GM23248 (cell line): ENCODE measurements around the gene ERVH48-1. TPM values are rescaled to one million over a fixed set of nuclear protein-coding genes. Genes with fewer than 3 reads are reported as not detected.

Experiments
- DNase-seq: peaks from one replicate; pipeline ENCODE4 v3.0.0-alpha.2; 2015
- H2AFZ ChIP-seq: fragments of 200-600 bp; sonication (generic); 2 replicates; pipeline ENCODE4 v1.6.1; 2016; ENCODE audit warnings: antibody characterized with exemption
- H3F3A ChIP-seq: fragments of 200-600 bp; sonication (generic); 2 replicates; pipeline ENCODE4 v1.6.1; 2016; ENCODE audit warnings: mild to moderate bottlenecking, antibody characterized with exemption, mixed run types; ENCODE audit not compliant: insufficient read depth
- H3K27ac ChIP-seq: fragments of 200-600 bp; sonication (generic); 2 replicates; pipeline ENCODE4 v1.5.1; 2016; ENCODE audit warnings: mild to moderate bottlenecking
- H3K27me3 ChIP-seq: fragments of 200-600 bp; sonication (generic); replicated peaks from 2 replicates; pipeline ENCODE4 v1.6.1; 2016; ENCODE audit warnings: mild to moderate bottlenecking; ENCODE audit not compliant: insufficient read depth
- H3K36me3 ChIP-seq: fragments of 200-600 bp; sonication (generic); 2 replicates; pipeline ENCODE4 v1.6.1; 2016; ENCODE audit warnings: low read depth, mild to moderate bottlenecking
- H3K4me1 ChIP-seq: fragments of 200-600 bp; sonication (generic); 2 replicates; pipeline ENCODE4 v1.6.1; 2016; ENCODE audit warnings: mild to moderate bottlenecking; ENCODE audit not compliant: insufficient read depth
- H3K4me2 ChIP-seq: fragments of 200-600 bp; sonication (generic); one replicate; pipeline ENCODE4 v1.6.1; 2016; ENCODE audit warnings: mild to moderate bottlenecking; ENCODE audit not compliant: unreplicated experiment
- H3K4me3 ChIP-seq: fragments of 200-600 bp; sonication (generic); 2 replicates; pipeline ENCODE4 v1.5.1; 2016; ENCODE audit warnings: mild to moderate bottlenecking
- H3K79me2 ChIP-seq: fragments of 200-600 bp; sonication (generic); 2 replicates; pipeline ENCODE4 v1.6.1; 2016; ENCODE audit warnings: mild to moderate bottlenecking; ENCODE audit not compliant: insufficient read depth
- H3K9ac ChIP-seq: fragments of 200-600 bp; sonication (generic); 2 replicates; pipeline ENCODE4 v1.6.1; 2016; ENCODE audit warnings: mild to moderate bottlenecking
- H3K9me2 ChIP-seq: fragments of 200-600 bp; sonication (generic); 2 replicates; pipeline ENCODE4 v1.6.1; 2016; ENCODE audit warnings: mixed run types, mild to moderate bottlenecking, moderate library complexity; ENCODE audit not compliant: insufficient read depth
- H3K9me3 ChIP-seq: fragments of 200-600 bp; sonication (generic); one replicate; pipeline ENCODE4 v1.6.1; 2017; ENCODE audit warnings: low read depth
- H4K20me1 ChIP-seq: fragments of 200-600 bp; sonication (generic); 2 replicates; pipeline ENCODE4 v1.6.0; 2016; ENCODE audit not compliant: insufficient read depth
- EZH2 ChIP-seq: fragments of 200-600 bp; sonication (generic); IDR thresholded peaks from 2 replicates; pipeline ENCODE4 v1.6.1; 2018; ENCODE audit warnings: antibody characterized with exemption, mild to moderate bottlenecking; ENCODE audit not compliant: insufficient read depth, poor library complexity, severe bottlenecking
- EZH2phosphoT487 ChIP-seq: fragments of 200-600 bp; sonication (generic); IDR thresholded peaks from 2 replicates; pipeline ENCODE4 v1.6.1; 2018; ENCODE audit warnings: antibody characterized with exemption, moderate library complexity, mild to moderate bottlenecking, low read depth; ENCODE audit not compliant: insufficient read depth
- WGBS, 2 experiments: methylation state at CpG; one replicate each; pipeline ENCODE4 v1.1.6; 2015 to 2017; ENCODE audit warnings: low lambda C conversion rate in 2 of 2, low coverage in 1 of 2; ENCODE audit errors: missing lambda C conversion rate in 2 of 2; 5-methylcytosine and 5-hydroxymethylcytosine counted together
- in situ Hi-C: fragments of 300-500 bp; cut with MboI; formaldehyde crosslinking; loops from 2 replicates; pipeline ENCODE4 v1.15.0; 2020
- polyA plus RNA-seq: library from polyadenylated mRNA; unstranded; fragments of >200 nt; fragmentation: Nextera tagmentation; extraction: Ambion mirVana; gene quantifications from 2 replicates; pipeline ENCODE4 v1.2.1, GENCODE V29; 2016
- total RNA-seq: library from RNA; depleted of rRNA; stranded (reverse); fragments of >200 nt; shearing (Covaris generic); gene quantifications from 2 replicates; pipeline ENCODE4 v1.2.3, GENCODE V29; 2014; rRNA removed

Gene ERVH48-1
- not detected in 2 replicates for total RNA-seq
- not detected in 2 replicates for polyA plus RNA-seq

GRCh38 chr21:42925114-42925926 lies at the start of gene ERVH48-1:
TSS of gene ERVH48-1 (minus strand) at chr21:42925630. CDS start at chr21:42919006, 6,624 bp downstream.
- Histone ChIP-seq H3K9me3 (no peaks in the 10 kb centered on the region), H3K4me1 (no peaks in the 10 kb centered on the region), H3K9me2 (no peaks in the 10 kb centered on the region), H3K27ac (no peak within 1 kb of the TSS), H3K27me3 (no peaks in the 10 kb centered on the region), H3K79me2 (no peaks in the 10 kb centered on the region), H2AFZ (peak within 1 kb of the TSS; percentile 89; the same call in 1 of the 2 replicates), H3K4me2 (no peak within 1 kb of the TSS), H4K20me1 (no peaks in the 10 kb centered on the region), H3K36me3 (no peaks in the 10 kb centered on the region), H3F3A (no peaks in the 10 kb centered on the region), H3K9ac (no peak within 1 kb of the TSS), H3K4me3 (no peak within 1 kb of the TSS)
- no peak for TF ChIP-seq EZH2phosphoT487
- TF ChIP-seq EZH2: no peak
- 87 to 89% methylated on average over 29 of the region's 29 CpGs for WGBS, 2 experiments
- DNase-seq: no peak
- in situ Hi-C loops: no loop called here

- Histone ChIP-seq H3K9ac (peak within 1 kb of the TSS; percentile 91), H3K4me1 (peaks cover 8% of the 10 kb centered on the region; the same call in 1 of the 2 replicates), H3K27ac (peak within 1 kb of the TSS; percentile 84), H3K4me2 (peak within 1 kb of the TSS; percentile 97), H2AFZ (peak within 1 kb of the TSS; percentile 98), H3K79me2 (peaks cover 40% of the 10 kb centered on the region), H3K27me3 (no peaks in the 10 kb centered on the region), H3F3A (peaks cover 15% of the 10 kb centered on the region; the same call in 1 of the 2 replicates), H3K4me3 (peak within 1 kb of the TSS; percentile 85), H3K36me3 (no peaks in the 10 kb centered on the region; the same call in 1 of the 2 replicates), H4K20me1 (no peaks in the 10 kb centered on the region), H3K9me2 (no peaks in the 10 kb centered on the region), H3K9me3 (no peaks in the 10 kb centered on the region)
- in situ Hi-C loops: no loop called here
- DNase-seq: peak; percentile 100
- 1% methylated on average over 49 to 84 of the region's 106 CpGs for WGBS, 2 experiments
- TF ChIP-seq EZH2phosphoT487 (no peak), EZH2 (no peak)
Measured at GRCh38 chr21:42973991-42974831, 48.8 kb upstream of the ERVH48-1 start, which contains the start of gene PKNOX1. TSS of gene PKNOX1 (plus strand) at chr21:42974562. CDS start at chr21:43004382, 29,820 bp downstream.

GRCh38 chr21:42973309-42973990 lies 48.0 kb upstream of the ERVH48-1 start:
- peaks cover 15% of the 10 kb centered on the region; the same call in 1 of the 2 replicates for H3F3A ChIP-seq
- no peaks in the 10 kb centered on the region for H3K36me3 ChIP-seq
- H3K4me3 ChIP-seq: peak overlapping the region; percentile 79
- H3K27ac ChIP-seq: peak overlapping the region; percentile 38
- no peaks in the 10 kb centered on the region for H3K9me2 ChIP-seq
- DNase-seq: no peak
- 64 to 65% methylated on average over 19 of the region's 19 CpGs for WGBS, 2 experiments
- peak overlapping the region; percentile 82 for H3K9ac ChIP-seq
- in situ Hi-C loops: no loop called here
- peak overlapping the region; percentile 98 for H2AFZ ChIP-seq
- peak overlapping the region; percentile 80 for H3K4me2 ChIP-seq
- peaks cover 8% of the 10 kb centered on the region; the same call in 1 of the 2 replicates for H3K4me1 ChIP-seq
- TF ChIP-seq EZH2: no peak
- TF ChIP-seq EZH2phosphoT487: no peak
- H4K20me1 ChIP-seq: no peaks in the 10 kb centered on the region
- no peaks in the 10 kb centered on the region for H3K9me3 ChIP-seq
- H3K79me2 ChIP-seq: peaks cover 33% of the 10 kb centered on the region
- no peaks in the 10 kb centered on the region for H3K27me3 ChIP-seq

- Histone ChIP-seq H3K4me3 (no peak overlapping the region), H3K9me2 (no peaks in the 10 kb centered on the region), H3K27me3 (no peaks in the 10 kb centered on the region), H3K36me3 (no peaks in the 10 kb centered on the region), H4K20me1 (no peaks in the 10 kb centered on the region), H3K4me1 (peaks cover 8% of the 10 kb centered on the region; the same call in 1 of the 2 replicates), H3K9ac (no peak overlapping the region), H3K4me2 (no peak overlapping the region), H3F3A (peaks cover 14% of the 10 kb centered on the region; the same call in 1 of the 2 replicates), H3K79me2 (peaks cover 17% of the 10 kb centered on the region), H3K9me3 (no peaks in the 10 kb centered on the region), H3K27ac (no peak overlapping the region), H2AFZ (peak overlapping the region; percentile 49; the same call in 1 of the 2 replicates)
- DNase-seq: no peak
- in situ Hi-C loops: no loop called here
- TF ChIP-seq EZH2 (no peak), EZH2phosphoT487 (no peak)
- 52 to 59% methylated on average over 3 of the region's 3 CpGs for WGBS, 2 experiments
Measured at GRCh38 chr21:42971897-42972275, 46.5 kb upstream of the ERVH48-1 start.
